Suprapubic skin (tissue), 4 donors: Measurements from ENCODE around the gene SLC29A1. TPM values are rescaled to one million over a fixed set of nuclear protein-coding genes. Genes with fewer than 3 reads are reported as not detected.

Source experiments
- DNase-seq, 2 donors: peaks; one replicate each; pipeline ENCODE4 v3.0.0-alpha.2; 2019; ENCODE audit warnings: low spot score in 2 of 2
- H3K27ac ChIP-seq: fragments of 200-600 bp; sonication (generic); one replicate; pipeline ENCODE4 v1.5.1; 2019
- H3K27me3 ChIP-seq: fragments of 200-600 bp; sonication (generic); one replicate; pipeline ENCODE4 v1.5.1; 2019
- H3K36me3 ChIP-seq: fragments of 200-600 bp; sonication (generic); one replicate; pipeline ENCODE4 v1.5.1; 2019
- H3K4me1 ChIP-seq: fragments of 200-600 bp; sonication (generic); one replicate; pipeline ENCODE4 v1.5.1; 2019
- H3K4me3 ChIP-seq: fragments of 200-600 bp; sonication (generic); one replicate; pipeline ENCODE4 v1.5.1; 2019; ENCODE audit warnings: mild to moderate bottlenecking
- H3K9me3 ChIP-seq: fragments of 200-600 bp; sonication (generic); one replicate; pipeline ENCODE4 v1.5.1; 2019
- EP300 ChIP-seq: sonication (generic); formaldehyde crosslinking; IDR thresholded peaks from one replicate; pipeline ENCODE4 v1.6.1; 2017; ENCODE audit warnings: antibody characterized with exemption
- POLR2A ChIP-seq, 2 donors: fragments of 450-650 bp; IDR thresholded peaks; one replicate each; pipeline ENCODE4 v1.6.1; 2017; ENCODE audit warnings: antibody characterized with exemption in 2 of 2, mild to moderate bottlenecking in 2 of 2, moderate library complexity in 2 of 2
- POLR2AphosphoS5 ChIP-seq, 3 donors: sonication (generic); formaldehyde crosslinking; IDR thresholded peaks; one replicate each; pipeline ENCODE4 v1.6.1; 2017; ENCODE audit warnings: antibody characterized with exemption in 3 of 3
- WGBS: methylation state at CpG from one replicate; pipeline ENCODE4 v1.1.5; 2018; 5-methylcytosine and 5-hydroxymethylcytosine counted together
- total RNA-seq, 4 donors: library from RNA; depleted of rRNA; stranded (reverse); fragments of >200 nt; gene quantifications; one replicate each; pipeline ENCODE4 v1.1.0, GENCODE V29; 2016
- TF ChIP-seq, protein P1 (sequence below), 2 donors: fragments of 200-600 bp in 1 of 2; fragments of 450-650 bp in 1 of 2; sonication (generic) in 1 of 2; IDR thresholded peaks; one replicate each; pipeline ENCODE4 v1.5.1; 2016 to 2019; ENCODE audit warnings: antibody characterized with exemption in 2 of 2, mild to moderate bottlenecking in 1 of 2, moderate library complexity in 1 of 2

SLC29A1 gene
- total RNA-seq, 4 donors from 2014 or later, result 61.7 to 133 (median 75.3) TPM

- 57% methylated on average over 3 of the region's 3 CpGs for WGBS
- peaks cover 43% of the 10 kb centered on the region for H3K27me3 ChIP-seq
- peaks cover 11% of the 10 kb centered on the region for H3K4me1 ChIP-seq
- DNase-seq, result no peak
- no peak overlapping the region for H3K4me3 ChIP-seq
- no peak overlapping the region for H3K27ac ChIP-seq
- no peaks in the 10 kb centered on the region for H3K9me3 ChIP-seq
- TF ChIP-seq, protein P1, sequence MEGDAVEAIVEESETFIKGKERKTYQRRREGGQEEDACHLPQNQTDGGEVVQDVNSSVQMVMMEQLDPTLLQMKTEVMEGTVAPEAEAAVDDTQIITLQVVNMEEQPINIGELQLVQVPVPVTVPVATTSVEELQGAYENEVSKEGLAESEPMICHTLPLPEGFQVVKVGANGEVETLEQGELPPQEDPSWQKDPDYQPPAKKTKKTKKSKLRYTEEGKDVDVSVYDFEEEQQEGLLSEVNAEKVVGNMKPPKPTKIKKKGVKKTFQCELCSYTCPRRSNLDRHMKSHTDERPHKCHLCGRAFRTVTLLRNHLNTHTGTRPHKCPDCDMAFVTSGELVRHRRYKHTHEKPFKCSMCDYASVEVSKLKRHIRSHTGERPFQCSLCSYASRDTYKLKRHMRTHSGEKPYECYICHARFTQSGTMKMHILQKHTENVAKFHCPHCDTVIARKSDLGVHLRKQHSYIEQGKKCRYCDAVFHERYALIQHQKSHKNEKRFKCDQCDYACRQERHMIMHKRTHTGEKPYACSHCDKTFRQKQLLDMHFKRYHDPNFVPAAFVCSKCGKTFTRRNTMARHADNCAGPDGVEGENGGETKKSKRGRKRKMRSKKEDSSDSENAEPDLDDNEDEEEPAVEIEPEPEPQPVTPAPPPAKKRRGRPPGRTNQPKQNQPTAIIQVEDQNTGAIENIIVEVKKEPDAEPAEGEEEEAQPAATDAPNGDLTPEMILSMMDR (IDR thresholded peaks at IDR 0.05), result no peak
- TF ChIP-seq POLR2A (IDR thresholded peaks at IDR 0.05) (no peak), EP300 (no peak), POLR2AphosphoS5 (IDR thresholded peaks at IDR 0.05) (no peak)
- H3K36me3 ChIP-seq, result no peaks in the 10 kb centered on the region
Observed at GRCh38 chr6:44278315-44278714, 54.9 kb downstream of the SLC29A1 start.

- Histone ChIP-seq H3K4me3 (no peak overlapping the region), H3K27me3 (peaks cover 36% of the 10 kb centered on the region), H3K36me3 (no peaks in the 10 kb centered on the region), H3K27ac (no peak overlapping the region), H3K9me3 (no peaks in the 10 kb centered on the region), H3K4me1 (peaks cover 11% of the 10 kb centered on the region)
- 54% methylated on average over 9 of the region's 9 CpGs for WGBS
- DNase-seq, result no peak
- TF ChIP-seq POLR2AphosphoS5 (IDR thresholded peaks at IDR 0.05) (no peak), EP300 (no peak), POLR2A (IDR thresholded peaks at IDR 0.05) (no peak)
- TF ChIP-seq, protein P1 (IDR thresholded peaks at IDR 0.05), result no peak
Observed at GRCh38 chr6:44278774-44279697, 55.6 kb downstream of the SLC29A1 start.

Other genes starting within 250 kb of the SLC29A1 start
- 10 to 100 TPM; 25.1 to 49.8 (median 44.0) TPM for gene MRPL14, start 96.1 kb upstream of the SLC29A1 start, total RNA-seq
- 10 to 100 TPM; 71.5 to 89.0 (median 84.5) TPM for gene TMEM63B, start 96.0 kb upstream of the SLC29A1 start, total RNA-seq
- gene CAPN11, start 64.8 kb upstream of the SLC29A1 start, total RNA-seq, result 1 to 10 TPM in 2 of 4 donors, under 1 TPM in 2; 0.45 to 2.5 (median 1.2) TPM
- not detected for gene MYMX, start 6.7 kb upstream of the SLC29A1 start, total RNA-seq
- 100 to 1,000 TPM; 450 to 830 (median 678) TPM for gene HSP90AB1, start 23.5 kb downstream of the SLC29A1 start, total RNA-seq
- 10 to 100 TPM; 26.2 to 38.5 (median 30.9) TPM for gene SLC35B2, start 33.9 kb downstream of the SLC29A1 start, total RNA-seq
- gene NFKBIE, start 42.0 kb downstream of the SLC29A1 start, total RNA-seq, result 10 to 100 TPM; 12.9 to 25.0 (median 16.1) TPM
- under 1 TPM in 2 of 4 donors, not detected in 2; 0.10 to 0.15 TPM for gene TMEM151B, start 46.9 kb downstream of the SLC29A1 start, total RNA-seq
- 10 to 100 TPM; 13.9 to 17.7 (median 16.4) TPM for gene AARS2, start 89.8 kb downstream of the SLC29A1 start, total RNA-seq
- not detected for gene SPATS1, start 119.1 kb downstream of the SLC29A1 start, total RNA-seq
- gene CDC5L, start 164.1 kb downstream of the SLC29A1 start, total RNA-seq, result 10 to 100 TPM; 12.3 to 16.6 (median 15.4) TPM